Measurements from ENCODE around the gene CHRM1.
A peak's percentile ranks its signal among the peaks of the same experiment; 100 is the strongest.

DNA sequence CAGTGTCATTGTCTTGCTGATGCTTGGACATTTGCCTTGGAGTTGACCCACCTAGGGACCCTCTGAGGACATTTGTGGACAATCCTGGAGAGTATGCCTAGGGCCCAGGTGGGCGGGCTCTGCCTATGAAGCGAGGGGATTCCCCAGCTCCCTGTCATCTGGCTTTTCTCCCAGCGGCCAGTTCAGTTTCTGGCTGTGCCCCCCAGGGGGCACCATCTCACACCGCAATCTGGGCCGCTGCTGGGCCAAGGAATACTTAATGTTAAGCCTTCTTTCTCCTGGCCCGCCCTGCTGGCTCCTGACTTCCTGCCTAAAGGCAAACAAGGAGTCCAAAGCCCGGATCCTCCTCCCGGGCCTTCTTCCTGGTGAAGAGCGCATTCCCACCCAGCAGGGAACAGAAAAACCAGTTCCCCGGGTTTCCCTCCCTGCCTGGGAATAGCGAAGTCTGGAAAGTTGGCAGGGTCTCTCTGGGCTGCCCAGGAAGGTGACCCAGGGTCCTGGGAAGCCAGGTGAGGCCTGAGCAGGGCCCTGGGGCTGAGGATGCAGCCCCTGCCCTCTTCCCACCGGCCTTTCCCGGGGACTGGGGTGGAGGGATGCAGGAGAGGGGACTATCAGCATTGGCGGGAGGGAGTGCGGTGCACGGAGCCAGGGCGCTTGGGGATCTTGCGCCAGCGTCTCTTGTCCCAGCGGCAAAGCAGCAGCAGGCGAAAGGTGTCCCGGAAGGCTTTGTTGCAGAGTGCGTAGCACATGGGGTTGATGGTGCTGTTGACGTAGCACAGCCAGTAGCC lies 11.9 kb downstream of the CHRM1 start:
- TF ChIP-seq, protein P1, sequence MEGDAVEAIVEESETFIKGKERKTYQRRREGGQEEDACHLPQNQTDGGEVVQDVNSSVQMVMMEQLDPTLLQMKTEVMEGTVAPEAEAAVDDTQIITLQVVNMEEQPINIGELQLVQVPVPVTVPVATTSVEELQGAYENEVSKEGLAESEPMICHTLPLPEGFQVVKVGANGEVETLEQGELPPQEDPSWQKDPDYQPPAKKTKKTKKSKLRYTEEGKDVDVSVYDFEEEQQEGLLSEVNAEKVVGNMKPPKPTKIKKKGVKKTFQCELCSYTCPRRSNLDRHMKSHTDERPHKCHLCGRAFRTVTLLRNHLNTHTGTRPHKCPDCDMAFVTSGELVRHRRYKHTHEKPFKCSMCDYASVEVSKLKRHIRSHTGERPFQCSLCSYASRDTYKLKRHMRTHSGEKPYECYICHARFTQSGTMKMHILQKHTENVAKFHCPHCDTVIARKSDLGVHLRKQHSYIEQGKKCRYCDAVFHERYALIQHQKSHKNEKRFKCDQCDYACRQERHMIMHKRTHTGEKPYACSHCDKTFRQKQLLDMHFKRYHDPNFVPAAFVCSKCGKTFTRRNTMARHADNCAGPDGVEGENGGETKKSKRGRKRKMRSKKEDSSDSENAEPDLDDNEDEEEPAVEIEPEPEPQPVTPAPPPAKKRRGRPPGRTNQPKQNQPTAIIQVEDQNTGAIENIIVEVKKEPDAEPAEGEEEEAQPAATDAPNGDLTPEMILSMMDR (conservative IDR thresholded peaks at IDR 0.05; ENCODE audit: low read depth, low read length), result peak; percentile 89
- no peak for TF ChIP-seq EZH2 (IDR thresholded peaks at IDR 0.05; ENCODE audit: borderline replicate concordance, low read depth, low read length, poor library complexity, severe bottlenecking)
